GM12874 (cell line): ENCODE data around the gene AZI2.

ENCODE experiments used
- CTCF ChIP-seq: IDR thresholded peaks from 2 replicates; pipeline ENCODE4 v1.5.1; 2011; ENCODE audit warnings: low read depth, mild to moderate bottlenecking, control low read depth, low read length, moderate library complexity; ENCODE audit not compliant: insufficient read depth

The AZI2 gene

GRCh38 chr3:28299705-28300104 is 48.9 kb downstream of the AZI2 start:
- TF ChIP-seq CTCF, result no peak

- no peak for TF ChIP-seq CTCF
These were observed 52.6 kb downstream of the AZI2 start for GRCh38 chr3:28295898-28296490.

GRCh38 chr3:28294667-28295413 is 53.8 kb downstream of the AZI2 start:
- TF ChIP-seq CTCF, result no peak

GRCh38 chr3:28292622-28293021 is 56.0 kb downstream of the AZI2 start:
- no peak for TF ChIP-seq CTCF

GRCh38 chr3:28291577-28291976 is 57.0 kb downstream of the AZI2 start:
- TF ChIP-seq CTCF, result no peak

GRCh38 chr3:28290863-28291300 is 57.7 kb downstream of the AZI2 start:
- no peak for TF ChIP-seq CTCF

- no peak for TF ChIP-seq CTCF
These were observed 61.6 kb downstream of the AZI2 start for GRCh38 chr3:28287046-28287445.
